Ovary (tissue), 3 donors: ENCODE data around the gene CACNA1D.

Experiments used
- EP300 ChIP-seq: sonication (generic); formaldehyde crosslinking; IDR thresholded peaks from one replicate; pipeline ENCODE4 v1.6.1; 2017; ENCODE audit warnings: antibody characterized with exemption
- POLR2A ChIP-seq: fragments of 450-650 bp; IDR thresholded peaks from one replicate; pipeline ENCODE4 v1.6.1; 2017; ENCODE audit warnings: antibody characterized with exemption, mild to moderate bottlenecking, moderate library complexity
- TF ChIP-seq, protein P1 (sequence below), 3 donors: fragments of 450-650 bp in 2 of 3; fragments of 200-600 bp in 1 of 3; IDR thresholded peaks; one replicate each; pipeline versions ENCODE4 v1.5.1 to v1.8.0; 2016 to 2022; ENCODE audit warnings: antibody characterized with exemption in 3 of 3, mild to moderate bottlenecking in 1 of 3
- donor health status: DM: no; HTN: no; CAD: no.

DNA sequence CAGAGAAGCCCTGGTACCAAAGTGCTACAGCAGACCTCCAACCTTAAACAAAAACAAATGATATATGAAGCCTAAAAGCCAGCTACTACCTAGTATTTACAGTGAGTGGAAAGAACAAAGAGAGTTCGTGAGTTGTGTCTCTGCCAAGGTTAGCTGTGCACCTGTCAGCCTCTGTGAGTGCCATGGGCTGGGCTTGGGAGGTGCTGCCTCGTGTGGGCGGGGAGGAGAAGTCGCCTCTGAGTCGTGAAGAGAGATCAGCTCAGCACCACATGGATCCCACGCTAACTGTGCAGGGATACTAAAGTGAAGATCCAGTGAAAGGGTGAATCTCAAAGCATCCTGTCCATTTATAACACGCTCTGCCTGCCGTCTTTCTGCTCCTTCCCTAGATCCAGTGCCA is 249.9 kb downstream of the CACNA1D start:
- TF ChIP-seq, protein P1, sequence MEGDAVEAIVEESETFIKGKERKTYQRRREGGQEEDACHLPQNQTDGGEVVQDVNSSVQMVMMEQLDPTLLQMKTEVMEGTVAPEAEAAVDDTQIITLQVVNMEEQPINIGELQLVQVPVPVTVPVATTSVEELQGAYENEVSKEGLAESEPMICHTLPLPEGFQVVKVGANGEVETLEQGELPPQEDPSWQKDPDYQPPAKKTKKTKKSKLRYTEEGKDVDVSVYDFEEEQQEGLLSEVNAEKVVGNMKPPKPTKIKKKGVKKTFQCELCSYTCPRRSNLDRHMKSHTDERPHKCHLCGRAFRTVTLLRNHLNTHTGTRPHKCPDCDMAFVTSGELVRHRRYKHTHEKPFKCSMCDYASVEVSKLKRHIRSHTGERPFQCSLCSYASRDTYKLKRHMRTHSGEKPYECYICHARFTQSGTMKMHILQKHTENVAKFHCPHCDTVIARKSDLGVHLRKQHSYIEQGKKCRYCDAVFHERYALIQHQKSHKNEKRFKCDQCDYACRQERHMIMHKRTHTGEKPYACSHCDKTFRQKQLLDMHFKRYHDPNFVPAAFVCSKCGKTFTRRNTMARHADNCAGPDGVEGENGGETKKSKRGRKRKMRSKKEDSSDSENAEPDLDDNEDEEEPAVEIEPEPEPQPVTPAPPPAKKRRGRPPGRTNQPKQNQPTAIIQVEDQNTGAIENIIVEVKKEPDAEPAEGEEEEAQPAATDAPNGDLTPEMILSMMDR (IDR thresholded peaks at IDR 0.05): no peak
- TF ChIP-seq POLR2A: no peak
- no peak for TF ChIP-seq EP300
